Measurements from ENCODE around the gene RASSF4. TPM values are rescaled to one million over a fixed set of nuclear protein-coding genes. Genes with fewer than 3 reads are reported as not detected.

The RASSF4 gene
- total and polyA plus RNA-seq, 2 donors (not counting 3 experiments of a cell fraction or from before 2014, with no cell fraction given), result 7.6 to 8.2 TPM

- DNase-seq (ENCODE audit: low read depth, low spot score), result no peak
- Histone ChIP-seq H3K4me2 (ENCODE audit: insufficient read depth, low read length) (no peak overlapping the region), H3K27me3 (ENCODE audit: control insufficient read depth in 2 of 2, insufficient read depth in 2 of 2, low read length in 2 of 2) (peaks cover 2 to 3% of the 10 kb centered on the region in 2 experiments), H3K9ac (replicated peaks; ENCODE audit: extremely low read depth, insufficient read depth, low read length) (no peak overlapping the region), H3K79me2 (ENCODE audit: control insufficient read depth, insufficient read depth, low read length) (no peaks in the 10 kb centered on the region), H3K36me3 (ENCODE audit: control insufficient read depth in 2 of 2, extremely low read depth in 1 of 2, insufficient read depth in 2 of 2, low read length in 2 of 2) (no peaks in the 10 kb centered on the region), H2AFZ (ENCODE audit: low read depth, low read length) (no peak overlapping the region), H3K9me3 (replicated peaks; ENCODE audit: control insufficient read depth, insufficient read depth, low read length) (no peaks in the 10 kb centered on the region), H3K27ac (ENCODE audit: insufficient read depth, low read depth, low read length) (no peak overlapping the region), H3K4me3 (replicated peaks in 1 of 3; ENCODE audit: insufficient read depth in 1 of 3, low read depth in 1 of 3, low read length in 3 of 3) (no peak overlapping the region), H3K4me1 (ENCODE audit: control insufficient read depth, extremely low read depth, insufficient read depth, low read length) (no peaks in the 10 kb centered on the region), H3K9me1 (replicated peaks; ENCODE audit: control insufficient read depth, extremely low read depth, insufficient read depth, low read length) (no peaks in the 10 kb centered on the region), H4K20me1 (replicated peaks; ENCODE audit: control insufficient read depth, extremely low read depth, insufficient read depth, low read length) (no peaks in the 10 kb centered on the region)
- no peak for FAIRE-seq
- POLR2A ChIA-PET, result no interaction called here
- intact Hi-C loops (cut with micrococcal nuclease) (no loop called here), dilution Hi-C loops (cut with MboI; ENCODE audit: extremely low pct_ligation_motif_present, low sequenced_read_pairs) (no loop called here)
- CTCF ChIA-PET, result no interaction called here
- TF ChIP-seq POLR2AphosphoS5 (IDR thresholded peaks at IDR 0.05; ENCODE audit: insufficient read depth, low read depth, low read length), result no peak
- TF ChIP-seq EZH2 (IDR thresholded peaks at IDR 0.05; ENCODE audit: borderline replicate concordance, low read depth, low read length, severe bottlenecking), result no peak
- no peak for TF ChIP-seq FOS (IDR thresholded peaks at IDR 0.05; ENCODE audit: borderline replicate concordance, insufficient read depth, low read length)
- TF ChIP-seq JUN (IDR thresholded peaks at IDR 0.05; ENCODE audit: borderline replicate concordance, insufficient read depth, insufficient read length, low read depth), result no peak
- TF ChIP-seq MAX (IDR thresholded peaks at IDR 0.05; ENCODE audit: insufficient read depth, insufficient read length), result no peak
- TF ChIP-seq MYC (IDR thresholded peaks at IDR 0.05; ENCODE audit: low read depth, low read length), result no peak
- TF ChIP-seq POLR2A (IDR thresholded peaks at IDR 0.05; ENCODE audit: low read depth, low read length), result no peak
- TF ChIP-seq CTCF (IDR thresholded peaks at IDR 0.05; ENCODE audit: extremely low read depth in 1 of 2, insufficient read depth in 1 of 2, low read depth in 1 of 2, low read length in 2 of 2), result no peak
- no peak for TF ChIP-seq GATA2 (IDR thresholded peaks at IDR 0.05; ENCODE audit: insufficient read depth, insufficient read length, low read depth, low read length)
- BruUV-seq (replicated peaks), result no TSS peak
Measured at GRCh38 chr10:44914891-44915290, 44.7 kb upstream of the RASSF4 start.
